Tibial artery (tissue), 4 donors: Measurements from ENCODE around the gene CDX4.
"Not testable (repeated sequence)": the region's sequence is repeated elsewhere in the genome, so short reads cannot be mapped to it uniquely, and the experiment has no call there.

Experiments used
- DNase-seq, 2 donors: peaks; one replicate each; pipeline ENCODE4 v3.0.0-alpha.2; 2019
- H3K27ac ChIP-seq, 2 donors: fragments of 200-600 bp; sonication (generic) in 1 of 2; 1 replicate in 1 of 2; 2 replicates in 1 of 2; pipeline ENCODE4 v1.5.1; 2018 to 2019; ENCODE audit warnings: mild to moderate bottlenecking in 1 of 2
- H3K27me3 ChIP-seq, 2 donors: fragments of 200-600 bp; sonication (generic) in 1 of 2; one replicate each; pipeline versions ENCODE4 v1.5.1 to v1.6.0; 2016 to 2019
- H3K36me3 ChIP-seq, 3 donors: fragments of 200-600 bp; sonication (generic) in 2 of 3; one replicate each; pipeline ENCODE4 v1.5.1; 2016 to 2019; ENCODE audit warnings: mild to moderate bottlenecking in 2 of 3
- H3K4me1 ChIP-seq, 4 donors: fragments of 200-600 bp; sonication (generic) in 2 of 4; 1 replicate in 3 of 4; 2 replicates in 1 of 4; pipeline ENCODE4 v1.5.1; 2016 to 2019
- H3K4me3 ChIP-seq, 2 donors: fragments of 200-600 bp; sonication (generic) in 1 of 2; 1 replicate in 1 of 2; 2 replicates in 1 of 2; pipeline ENCODE4 v1.5.1; 2018 to 2019; ENCODE audit warnings: mild to moderate bottlenecking in 2 of 2
- H3K9me3 ChIP-seq, 3 donors: fragments of 200-600 bp; sonication (generic) in 1 of 3; one replicate each; pipeline ENCODE4 v1.5.1; 2016 to 2019
- CTCF ChIP-seq, 2 experiments: fragments of 200-600 bp in 1 of 2; fragments of 450-650 bp in 1 of 2; IDR thresholded peaks; one replicate each; pipeline ENCODE4 v1.5.1; 2017 to 2019; ENCODE audit warnings: antibody characterized with exemption in 2 of 2, mild to moderate bottlenecking in 1 of 2, moderate library complexity in 1 of 2
- intact Hi-C: fragments of 100-400 bp; cut with DNase I; formaldehyde crosslinking; loops from one replicate; pipeline ENCODE4 v1.15.0; 2023; ENCODE audit warnings: low total_unique reads

CDX4 gene

GRCh38 chrX:73481521-73481920 is 34.7 kb downstream of the CDX4 start:
- H3K27me3 ChIP-seq = no peaks in the 10 kb centered on the region
- no peaks in the 10 kb centered on the region for H3K36me3 ChIP-seq
- H3K4me3 ChIP-seq = no peak overlapping the region
- H3K27ac ChIP-seq = no peak overlapping the region
- no peaks in the 10 kb centered on the region for H3K4me1 ChIP-seq
- TF ChIP-seq CTCF (IDR thresholded peaks at IDR 0.05) = no peak
- intact Hi-C loops = no loop called here
- DNase-seq = no peak
- H3K9me3 ChIP-seq = peaks cover 0 to 4% (median 0%) of the 10 kb centered on the region in 3 donors

- intact Hi-C loops = no loop called here
- H3K4me3 ChIP-seq = no peak overlapping the region
- no peaks in the 10 kb centered on the region for H3K4me1 ChIP-seq
- no peaks in the 10 kb centered on the region for H3K9me3 ChIP-seq
- no peak for DNase-seq
- no peak overlapping the region for H3K27ac ChIP-seq
- no peaks in the 10 kb centered on the region for H3K36me3 ChIP-seq
- no peaks in the 10 kb centered on the region for H3K27me3 ChIP-seq
- TF ChIP-seq CTCF (IDR thresholded peaks at IDR 0.05) = no peak
These were observed 43.8 kb downstream of the CDX4 start for GRCh38 chrX:73490661-73491060.

- H3K9me3 ChIP-seq, DNase-seq, intact Hi-C loops, H3K36me3 ChIP-seq, H3K4me1 ChIP-seq, H3K4me3 ChIP-seq, H3K27ac ChIP-seq, H3K27me3 ChIP-seq: not testable (repeated sequence)
These were observed 45.3 kb downstream of the CDX4 start for GRCh38 chrX:73492178-73492577.
